ENCODE measurements around the gene VAPB. TPM values are rescaled to one million over a fixed set of nuclear protein-coding genes. Genes with fewer than 3 reads are reported as not detected.

VAPB gene
- total RNA-seq, 1 experiment from 2014 or later = 65.1 TPM

GRCh38 chr20:58382096-58382495 is 6.9 kb upstream of the VAPB start:
- H3K9ac ChIP-seq (ENCODE audit: extremely low read depth, insufficient read length, low read length) = no peak overlapping the region
- H2BK20ac ChIP-seq (ENCODE audit: low read depth, low read length, poor library complexity, severe bottlenecking) = no peak overlapping the region
- no peak overlapping the region for H3K27ac ChIP-seq (ENCODE audit: insufficient read length, low read depth, low read length)
- Mint-ChIP-seq H3K4me3 (no peak overlapping the region), H3K36me3 (ENCODE audit: insufficient read depth in 1 of 3, low read depth in 3 of 3) (peaks cover 8 to 14% (median 13%) of the 10 kb centered on the region in 3 experiments; a peak in 6 of 7 replicates), H3K4me1 (peaks cover 4 to 13% of the 10 kb centered on the region in 2 experiments; a peak in 3 of 4 replicates), H3K27me3 (ENCODE audit: low read depth) (peaks cover 5% of the 10 kb centered on the region), H3K27ac (no peak overlapping the region), H3K9me3 (peaks cover 23 to 27% of the 10 kb centered on the region in 2 experiments)
- no peaks in the 10 kb centered on the region for H3K79me2 ChIP-seq (ENCODE audit: insufficient read depth, low read length)
- no peak overlapping the region for H3K23ac ChIP-seq (ENCODE audit: insufficient read length, low read depth, low read length)
- no peaks in the 10 kb centered on the region for H4K20me1 ChIP-seq (ENCODE audit: control insufficient read depth, insufficient read depth, insufficient read length)
- no peak overlapping the region for H4K91ac ChIP-seq (ENCODE audit: insufficient read length, low read depth, low read length)
- no peak overlapping the region for H2BK5ac ChIP-seq (ENCODE audit: insufficient read length, low read length)
- H3K79me1 ChIP-seq (ENCODE audit: insufficient read depth, low read depth, low read length, poor library complexity, severe bottlenecking) = no peaks in the 10 kb centered on the region
- peaks cover 12% of the 10 kb centered on the region for H3K9me3 ChIP-seq (ENCODE audit: control insufficient read depth, low read depth, low read length)
- H2BK15ac ChIP-seq (ENCODE audit: low read depth, low read length) = no peak overlapping the region
- H3K18ac ChIP-seq (ENCODE audit: insufficient read length, low read depth, low read length) = no peak overlapping the region
- DNase-seq = no peak
- no peaks in the 10 kb centered on the region for H3K23me2 ChIP-seq (ENCODE audit: insufficient read length, low read depth, low read length, poor library complexity, severe bottlenecking)
- H3K4ac ChIP-seq (ENCODE audit: low read depth, low read length) = no peak overlapping the region
- no peak overlapping the region for H2AK5ac ChIP-seq (ENCODE audit: insufficient read length, low read length)
- H4K5ac ChIP-seq (ENCODE audit: insufficient read length, low read depth, low read length) = no peak overlapping the region
- H3T11ph ChIP-seq (ENCODE audit: low read length) = no peak overlapping the region
- no peak overlapping the region for H3K4me2 ChIP-seq (ENCODE audit: insufficient read depth, insufficient read length, low read length)
- H4K8ac ChIP-seq (replicated peaks; ENCODE audit: insufficient read length, low read depth, low read length) = no peak overlapping the region
- no peak overlapping the region for H3K56ac ChIP-seq (ENCODE audit: insufficient read length, low read depth, low read length)
- WGBS (ENCODE audit: extremely low coverage, insufficient read length, low lambda C conversion rate) = no CpG with 5 or more reads among the region's 4 CpGs
- TF ChIP-seq CTCF (conservative IDR thresholded peaks at IDR 0.05) = no peak
- H3K14ac ChIP-seq (ENCODE audit: insufficient read depth, low read length) = no peak overlapping the region
- no peak overlapping the region for H2BK120ac ChIP-seq (ENCODE audit: low read depth, low read length, poor library complexity, severe bottlenecking)
- H2BK12ac ChIP-seq (ENCODE audit: insufficient read length, low read depth, low read length) = no peak overlapping the region
- H2AFZ ChIP-seq (ENCODE audit: low read length) = no peak overlapping the region
- H3K27me3 ChIP-seq (ENCODE audit: insufficient read depth, low read length) = no peaks in the 10 kb centered on the region
- H3K4me1 ChIP-seq (ENCODE audit: insufficient read depth, low read length) = no peaks in the 10 kb centered on the region
